Memory B cell (primary cell): ENCODE measurements around the gene HRAS.

Experiments
- ATAC-seq: fragments of 150-1000 bp; cut with Tn5 transposase; 2 replicates; pipeline ENCODE4 v1.10.0; 2021; ENCODE audit warnings: low read depth, mild to moderate bottlenecking, moderate library complexity
- DNase-seq, 2 donors: peaks; one replicate each; pipeline ENCODE4 v3.0.0; 2022; ENCODE audit warnings: low spot score in 2 of 2
- H3K27ac Mint-ChIP-seq: one replicate; pipeline ENCODE4 v1.8.0; 2022; ENCODE audit warnings: mild to moderate bottlenecking, moderate library complexity, mixed read lengths
- H3K27me3 Mint-ChIP-seq: one replicate; pipeline ENCODE4 v1.8.0; 2022; ENCODE audit warnings: mixed read lengths
- H3K36me3 Mint-ChIP-seq: one replicate; pipeline ENCODE4 v1.8.0; 2022; ENCODE audit warnings: mild to moderate bottlenecking, mixed read lengths
- H3K4me1 Mint-ChIP-seq: one replicate; pipeline ENCODE4 v1.8.0; 2022; ENCODE audit warnings: mixed read lengths
- H3K4me3 Mint-ChIP-seq: one replicate; pipeline ENCODE4 v1.8.0; 2022; ENCODE audit warnings: mild to moderate bottlenecking, moderate library complexity, mixed read lengths
- H3K9me3 Mint-ChIP-seq: one replicate; pipeline ENCODE4 v1.8.0; 2022; ENCODE audit warnings: mixed read lengths

Gene HRAS

GRCh38 chr11:497565-498296 lies 37.6 kb downstream of the HRAS start:
- ATAC-seq = no peak
- no peaks in the 10 kb centered on the region for H3K9me3 Mint-ChIP-seq
- peaks cover 18% of the 10 kb centered on the region for H3K4me1 Mint-ChIP-seq
- no peak for DNase-seq
- no peak overlapping the region for H3K4me3 Mint-ChIP-seq
- no peaks in the 10 kb centered on the region for H3K27me3 Mint-ChIP-seq
- H3K36me3 Mint-ChIP-seq = peaks cover 32% of the 10 kb centered on the region
- no peak overlapping the region for H3K27ac Mint-ChIP-seq

GRCh38 chr11:496834-497564 lies 38.4 kb downstream of the HRAS start:
- Mint-ChIP-seq H3K4me1 (peaks cover 21% of the 10 kb centered on the region), H3K27ac (no peak overlapping the region), H3K36me3 (peaks cover 33% of the 10 kb centered on the region), H3K4me3 (no peak overlapping the region), H3K27me3 (no peaks in the 10 kb centered on the region), H3K9me3 (no peaks in the 10 kb centered on the region)
- ATAC-seq (no peak), DNase-seq (no peak)

GRCh38 chr11:495537-495931 lies 39.8 kb downstream of the HRAS start:
- Mint-ChIP-seq H3K36me3 (peaks cover 29% of the 10 kb centered on the region), H3K4me1 (peaks cover 16% of the 10 kb centered on the region), H3K4me3 (no peak overlapping the region), H3K27ac (no peak overlapping the region), H3K9me3 (no peaks in the 10 kb centered on the region), H3K27me3 (no peaks in the 10 kb centered on the region)
- no peak for ATAC-seq
- no peak for DNase-seq

- peaks cover 26% of the 10 kb centered on the region for H3K36me3 Mint-ChIP-seq
- no peak overlapping the region for H3K4me3 Mint-ChIP-seq
- H3K27me3 Mint-ChIP-seq = no peaks in the 10 kb centered on the region
- H3K27ac Mint-ChIP-seq = no peak overlapping the region
- peaks cover 14% of the 10 kb centered on the region for H3K4me1 Mint-ChIP-seq
- no peaks in the 10 kb centered on the region for H3K9me3 Mint-ChIP-seq
- ATAC-seq (no peak), DNase-seq (no peak)
Measured at GRCh38 chr11:494761-495536, 40.4 kb downstream of the HRAS start.

- H3K27me3 Mint-ChIP-seq = no peaks in the 10 kb centered on the region
- H3K4me3 Mint-ChIP-seq = no peak overlapping the region
- H3K9me3 Mint-ChIP-seq = no peaks in the 10 kb centered on the region
- no peak overlapping the region for H3K27ac Mint-ChIP-seq
- H3K4me1 Mint-ChIP-seq = peaks cover 14% of the 10 kb centered on the region
- peaks cover 22% of the 10 kb centered on the region for H3K36me3 Mint-ChIP-seq
- ATAC-seq = peak; percentile 62
- DNase-seq = no peak
Measured at GRCh38 chr11:492427-493226, 42.7 kb downstream of the HRAS start.

- H3K27ac Mint-ChIP-seq = no peak overlapping the region
- peaks cover 14% of the 10 kb centered on the region for H3K36me3 Mint-ChIP-seq
- no peaks in the 10 kb centered on the region for H3K9me3 Mint-ChIP-seq
- no peak for ATAC-seq
- no peak overlapping the region for H3K4me3 Mint-ChIP-seq
- DNase-seq = no peak
- H3K27me3 Mint-ChIP-seq = no peaks in the 10 kb centered on the region
- H3K4me1 Mint-ChIP-seq = peaks cover 7% of the 10 kb centered on the region
Measured at GRCh38 chr11:491358-491757, 44.0 kb downstream of the HRAS start.

GRCh38 chr11:490930-491260 lies 44.5 kb downstream of the HRAS start:
- Mint-ChIP-seq H3K27ac (no peak overlapping the region), H3K27me3 (no peaks in the 10 kb centered on the region), H3K36me3 (peaks cover 13% of the 10 kb centered on the region), H3K4me1 (peaks cover 7% of the 10 kb centered on the region), H3K4me3 (no peak overlapping the region), H3K9me3 (no peaks in the 10 kb centered on the region)
- ATAC-seq = no peak
- no peak for DNase-seq

- Mint-ChIP-seq H3K27me3 (no peaks in the 10 kb centered on the region), H3K4me1 (peaks cover 7% of the 10 kb centered on the region), H3K36me3 (peaks cover 10% of the 10 kb centered on the region), H3K9me3 (no peaks in the 10 kb centered on the region), H3K4me3 (no peak overlapping the region), H3K27ac (no peak overlapping the region)
- DNase-seq = no peak
- no peak for ATAC-seq
Measured at GRCh38 chr11:490186-490929, 45.0 kb downstream of the HRAS start.

- H3K4me1 Mint-ChIP-seq = peaks cover 5% of the 10 kb centered on the region
- DNase-seq (no peak), ATAC-seq (no peak)
- H3K36me3 Mint-ChIP-seq = peaks cover 6% of the 10 kb centered on the region
- H3K9me3 Mint-ChIP-seq = no peaks in the 10 kb centered on the region
- no peak overlapping the region for H3K4me3 Mint-ChIP-seq
- no peak overlapping the region for H3K27ac Mint-ChIP-seq
- no peaks in the 10 kb centered on the region for H3K27me3 Mint-ChIP-seq
Measured at GRCh38 chr11:489610-490185, 45.7 kb downstream of the HRAS start.

- peaks cover 7% of the 10 kb centered on the region for H3K36me3 Mint-ChIP-seq
- DNase-seq = no peak
- H3K27me3 Mint-ChIP-seq = no peaks in the 10 kb centered on the region
- H3K4me3 Mint-ChIP-seq = no peak overlapping the region
- no peak overlapping the region for H3K27ac Mint-ChIP-seq
- H3K4me1 Mint-ChIP-seq = peaks cover 5% of the 10 kb centered on the region
- no peak for ATAC-seq
- no peaks in the 10 kb centered on the region for H3K9me3 Mint-ChIP-seq
Measured at GRCh38 chr11:488992-489391, 46.4 kb downstream of the HRAS start.

GRCh38 chr11:488579-488978 lies 46.8 kb downstream of the HRAS start:
- Mint-ChIP-seq H3K27ac (no peak overlapping the region), H3K27me3 (no peaks in the 10 kb centered on the region), H3K9me3 (no peaks in the 10 kb centered on the region), H3K4me3 (no peak overlapping the region), H3K4me1 (peaks cover 5% of the 10 kb centered on the region), H3K36me3 (peaks cover 7% of the 10 kb centered on the region)
- DNase-seq (no peak), ATAC-seq (no peak)

GRCh38 chr11:488062-488461 lies 47.3 kb downstream of the HRAS start:
- DNase-seq = no peak
- Mint-ChIP-seq H3K4me1 (peaks cover 5% of the 10 kb centered on the region), H3K9me3 (no peaks in the 10 kb centered on the region), H3K27ac (no peak overlapping the region), H3K36me3 (peaks cover 7% of the 10 kb centered on the region), H3K4me3 (no peak overlapping the region), H3K27me3 (no peaks in the 10 kb centered on the region)
- no peak for ATAC-seq

GRCh38 chr11:487571-488021 lies 47.8 kb downstream of the HRAS start:
- Mint-ChIP-seq H3K27ac (no peak overlapping the region), H3K9me3 (no peaks in the 10 kb centered on the region), H3K4me1 (peaks cover under 1% of the 10 kb centered on the region), H3K27me3 (no peaks in the 10 kb centered on the region), H3K36me3 (peaks cover 7% of the 10 kb centered on the region), H3K4me3 (no peak overlapping the region)
- DNase-seq (no peak), ATAC-seq (no peak)
